ENCODE results near the gene TBL3.

TBL3 gene

DNA sequence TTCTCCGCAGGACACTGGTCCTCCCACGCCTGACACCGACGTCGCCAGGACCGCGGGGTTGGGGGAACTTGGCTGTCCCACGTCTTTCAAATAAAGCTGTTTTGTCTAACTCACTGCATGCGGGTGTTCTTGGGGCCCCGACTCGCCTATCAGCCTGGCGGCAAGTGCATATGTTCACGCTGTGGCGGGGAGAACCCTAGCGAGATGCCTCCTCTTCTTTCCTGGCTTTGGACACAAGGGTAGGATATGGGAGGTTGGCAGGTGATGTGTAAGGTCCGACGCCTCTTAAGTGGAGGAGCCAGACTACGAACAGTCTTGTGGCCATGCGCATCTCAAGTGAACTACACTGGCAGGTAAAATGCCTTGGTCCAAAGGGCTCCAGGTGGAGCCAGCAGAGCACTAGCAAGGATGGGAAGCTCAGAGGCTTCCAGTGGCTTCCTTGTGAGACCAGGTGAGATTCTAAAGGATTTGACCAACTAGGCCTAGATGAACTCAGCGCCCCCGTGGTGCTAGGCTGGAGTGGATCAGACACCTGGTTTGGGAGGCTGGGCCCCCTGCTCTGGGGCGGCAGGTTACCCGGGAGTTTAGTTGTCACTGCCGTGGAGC, 6.4 kb upstream of the TBL3 start:
- no peak for DNase-seq

DNA sequence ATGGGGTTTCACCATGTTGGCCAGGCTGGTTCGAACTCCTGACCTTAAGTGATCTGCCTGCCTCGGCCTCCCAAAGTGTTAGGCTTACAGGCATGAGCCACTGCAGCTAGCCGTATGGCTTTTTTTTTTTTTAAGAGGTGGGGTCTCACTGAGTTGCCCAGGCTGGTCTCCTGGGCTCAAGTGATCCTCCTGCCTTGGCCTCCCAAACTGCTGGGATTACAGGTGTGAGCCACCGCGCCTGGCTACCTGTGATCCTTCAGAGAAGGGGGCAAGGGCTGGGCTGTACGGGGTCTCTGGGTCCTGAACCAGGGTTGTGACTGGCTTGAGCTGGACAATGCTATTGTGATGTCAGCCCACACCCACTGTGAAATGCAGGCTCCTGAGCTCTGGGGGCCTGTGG, 5.4 kb upstream of the TBL3 start, which contains the start of gene RNF151:
RNF151 (plus strand) TSS at position 397 of the 400 bp plus-strand sequence. CDS start 26 bp downstream, outside the sequence.
- DNase-seq, result no peak

GRCh38 chr16:1968146-1968953, 3.5 kb upstream of the TBL3 start:
- no peak for DNase-seq

- no peak for DNase-seq
These were observed 631 bp downstream of the TBL3 start for GRCh38 chr16:1972490-1972877.

- DNase-seq, result no peak
These were observed 1.8 kb downstream of the TBL3 start for GRCh38 chr16:1973461-1974156.

DNA sequence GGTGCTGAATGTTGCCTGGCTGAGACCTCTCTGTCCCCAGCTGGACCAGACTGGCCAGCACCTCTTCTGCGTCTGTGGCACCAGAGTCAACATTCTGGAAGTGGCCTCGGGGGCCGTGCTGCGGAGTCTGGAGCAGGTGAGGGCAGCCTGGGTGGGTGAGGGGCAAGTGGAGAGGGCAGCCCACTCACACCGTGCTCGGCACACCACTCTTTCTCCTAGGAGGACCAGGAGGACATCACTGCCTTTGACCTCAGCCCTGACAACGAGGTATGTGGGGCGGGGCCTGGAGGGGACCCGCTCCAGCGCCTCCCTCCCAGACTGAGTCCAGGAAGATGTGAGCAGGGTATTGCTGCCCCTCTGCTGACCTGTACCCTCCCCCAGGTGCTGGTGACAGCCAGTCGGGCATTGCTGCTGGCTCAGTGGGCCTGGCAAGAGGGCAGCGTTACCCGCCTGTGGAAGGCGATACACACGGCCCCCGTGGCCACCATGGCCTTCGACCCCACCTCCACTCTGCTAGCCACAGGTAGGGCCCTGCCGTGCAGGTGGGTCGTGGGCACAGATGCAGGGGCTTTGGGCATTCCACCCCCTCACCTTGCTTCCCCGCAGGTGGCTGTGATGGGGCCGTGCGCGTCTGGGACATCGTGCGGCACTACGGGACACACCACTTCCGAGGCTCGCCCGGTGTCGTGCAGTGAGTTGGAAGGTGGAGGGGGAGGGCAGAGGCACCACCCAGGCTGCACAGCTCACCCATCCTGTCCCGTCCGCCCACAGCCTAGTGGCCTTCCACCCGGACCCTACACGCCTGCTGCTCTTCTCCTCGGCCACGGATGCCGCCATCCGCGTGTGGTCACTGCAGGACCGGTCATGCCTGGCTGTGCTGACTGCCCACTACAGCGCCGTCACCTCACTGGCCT, 2.6 kb downstream of the TBL3 start:
- no peak for DNase-seq

GRCh38 chr16:1975432-1976215, 3.8 kb downstream of the TBL3 start:
- no peak for DNase-seq

DNA sequence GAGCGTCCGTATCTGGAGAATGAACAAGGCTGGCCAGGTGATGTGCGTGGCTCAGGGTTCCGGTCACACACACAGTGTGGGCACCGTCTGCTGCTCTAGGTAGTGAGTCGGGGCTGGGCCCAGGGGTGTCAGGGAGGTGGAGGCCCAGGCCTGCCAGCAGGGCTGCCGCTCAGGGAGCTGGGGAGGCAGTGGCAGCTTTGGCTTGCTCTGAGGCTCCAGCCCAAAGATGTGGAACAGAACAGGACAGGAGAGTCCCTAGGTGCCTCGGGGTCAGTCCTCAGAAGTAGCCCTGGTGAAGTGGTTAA, 4.3 kb downstream of the TBL3 start:
- DNase-seq, result no peak

- DNase-seq, result no peak
These were observed 5.4 kb downstream of the TBL3 start for GRCh38 chr16:1976951-1977874.

- DNase-seq, result no peak
These were observed 6.0 kb downstream of the TBL3 start for GRCh38 chr16:1977875-1978268.

- DNase-seq, result no peak
These were observed 6.7 kb downstream of the TBL3 start for GRCh38 chr16:1978476-1979120.

DNA sequence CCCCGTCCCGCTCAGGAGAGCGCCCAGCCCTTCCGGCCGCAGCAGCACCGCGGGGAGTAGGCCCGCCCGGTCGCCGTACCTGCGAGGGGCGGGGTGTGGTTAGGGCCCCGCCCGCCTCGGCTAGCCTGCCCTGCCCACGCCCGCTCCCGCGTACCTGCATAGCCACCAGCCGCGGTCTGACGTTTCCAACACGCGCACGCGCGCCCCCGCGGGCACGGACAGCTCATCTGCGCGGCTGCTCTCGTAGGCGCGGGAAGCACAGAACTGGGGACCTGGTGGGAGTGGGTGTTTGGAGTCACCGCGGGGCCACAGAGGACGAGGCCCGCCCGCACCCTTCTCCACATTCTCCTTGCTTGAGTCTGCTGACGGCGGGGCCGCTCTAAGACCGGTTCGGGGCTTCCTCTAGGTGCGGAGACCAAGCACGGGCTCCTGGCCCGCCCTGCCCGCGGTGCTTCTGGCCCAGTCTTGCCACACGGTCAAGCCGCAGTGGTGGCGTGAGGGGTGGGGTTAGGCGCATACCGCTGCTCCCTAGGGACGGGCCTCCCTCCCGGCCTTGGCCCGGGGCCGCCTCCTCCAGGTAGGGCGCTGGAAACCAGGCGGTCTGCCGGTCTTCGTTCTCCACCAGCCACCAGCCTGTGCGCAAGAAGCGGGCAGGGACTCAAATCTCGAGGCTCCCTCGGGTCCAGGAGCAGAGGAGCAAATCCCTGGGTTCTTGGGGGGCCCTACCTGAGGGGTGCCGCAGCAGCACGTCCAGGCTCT, 7.6 kb downstream of the TBL3 start:
- no peak for DNase-seq

DNA sequence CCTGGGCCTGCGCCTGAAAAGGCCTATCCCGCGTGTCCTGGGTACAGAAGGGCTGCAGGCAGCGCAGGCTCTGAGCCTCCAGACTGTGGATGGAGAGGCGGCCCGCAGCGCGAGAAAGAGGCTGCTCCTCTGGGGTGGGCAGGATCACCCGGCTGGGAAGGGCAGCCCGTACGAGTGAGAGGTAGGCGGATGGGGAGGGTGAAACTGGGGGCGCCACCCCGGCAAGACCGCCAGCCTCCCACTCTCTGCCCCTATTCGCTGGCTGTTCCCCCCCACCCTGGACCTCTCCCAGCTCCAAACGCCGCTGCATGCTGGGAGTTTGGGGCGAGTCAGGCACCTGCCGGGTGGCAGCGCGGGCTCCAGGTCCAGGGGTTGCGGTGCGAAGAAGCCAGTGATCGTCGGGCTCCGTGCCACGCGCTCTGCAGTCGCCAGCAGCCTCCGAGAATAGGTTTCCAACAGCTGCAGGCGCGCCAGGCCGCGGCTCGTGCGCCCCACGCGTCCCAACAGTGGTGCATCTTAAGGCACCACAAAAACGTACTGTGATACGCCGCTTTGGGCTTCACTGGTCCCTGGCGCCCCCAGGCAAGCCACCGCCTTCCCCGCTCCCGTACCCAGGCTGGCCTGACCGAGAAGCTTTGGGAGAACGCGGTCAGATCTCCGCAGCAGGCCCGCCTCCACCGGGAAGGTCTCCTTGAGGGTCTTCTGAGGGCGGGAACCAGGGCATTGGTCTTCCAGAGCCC, 8.3 kb downstream of the TBL3 start:
- no peak for DNase-seq

DNA sequence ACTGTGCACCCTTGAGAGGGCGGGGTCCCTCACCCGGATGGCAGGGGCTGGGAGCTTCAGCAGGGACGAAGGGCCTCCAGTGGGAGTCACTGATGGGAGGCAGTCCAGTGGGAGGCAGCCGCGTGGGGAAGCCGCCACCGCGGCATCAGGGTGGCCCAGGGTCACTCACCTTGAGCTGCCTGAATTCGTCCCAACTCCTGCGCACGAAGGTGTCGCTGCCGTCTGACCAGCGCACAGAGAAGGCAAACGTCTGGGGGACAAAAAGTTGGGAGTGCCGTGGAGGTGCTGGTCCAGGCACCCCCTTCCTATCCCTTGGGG, 8.9 kb downstream of the TBL3 start:
- DNase-seq, result no peak

DNA sequence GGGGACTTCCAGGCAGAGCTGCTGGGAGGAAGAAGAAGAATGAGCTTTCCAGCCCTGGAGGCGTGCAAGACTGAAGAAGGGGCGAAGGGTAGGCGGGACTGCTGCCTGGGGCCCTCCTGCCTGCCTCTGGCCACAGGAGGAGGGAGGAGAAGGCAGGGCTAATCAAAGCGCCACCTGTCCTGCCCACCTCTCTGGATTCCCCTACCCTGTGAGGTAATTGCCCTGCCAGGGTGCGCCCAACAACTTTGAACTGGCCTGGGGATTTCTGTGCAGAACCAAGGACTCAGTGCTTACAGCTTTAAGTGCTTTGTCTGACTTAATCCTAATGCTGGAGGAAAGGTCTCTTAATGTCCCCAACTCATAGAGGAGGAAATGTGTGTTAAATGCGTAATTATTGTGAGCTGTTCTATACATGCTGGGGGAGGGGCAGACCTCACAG, 9.6 kb downstream of the TBL3 start, which contains the start of gene NOXO1:
NOXO1 (minus strand) TSS at position 72 of the 439 bp plus-strand sequence. CDS start 290 bp downstream, outside the sequence.
- DNase-seq, result no peak

DNA sequence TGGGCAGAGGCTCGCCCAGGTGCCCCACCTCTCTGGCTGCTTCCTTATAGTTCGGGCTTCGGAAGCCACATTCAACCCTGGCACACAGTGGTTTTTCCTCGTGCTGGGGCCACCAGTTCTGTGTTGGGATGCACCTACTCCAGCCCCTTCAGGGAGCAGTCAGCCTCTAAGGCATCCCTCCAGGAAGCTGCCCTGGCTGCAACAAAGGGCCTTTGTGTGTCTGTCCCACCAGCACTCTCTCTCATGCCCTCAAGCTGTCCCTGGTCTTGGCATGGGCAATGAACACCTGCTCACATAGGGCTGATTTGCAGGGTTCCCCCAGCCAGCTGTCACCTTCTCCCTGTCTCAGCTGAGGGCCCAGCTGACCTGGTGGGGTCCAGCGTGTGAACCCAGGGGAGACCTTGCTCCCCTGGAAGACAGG, 10.2 kb downstream of the TBL3 start:
- DNase-seq, result no peak

DNA sequence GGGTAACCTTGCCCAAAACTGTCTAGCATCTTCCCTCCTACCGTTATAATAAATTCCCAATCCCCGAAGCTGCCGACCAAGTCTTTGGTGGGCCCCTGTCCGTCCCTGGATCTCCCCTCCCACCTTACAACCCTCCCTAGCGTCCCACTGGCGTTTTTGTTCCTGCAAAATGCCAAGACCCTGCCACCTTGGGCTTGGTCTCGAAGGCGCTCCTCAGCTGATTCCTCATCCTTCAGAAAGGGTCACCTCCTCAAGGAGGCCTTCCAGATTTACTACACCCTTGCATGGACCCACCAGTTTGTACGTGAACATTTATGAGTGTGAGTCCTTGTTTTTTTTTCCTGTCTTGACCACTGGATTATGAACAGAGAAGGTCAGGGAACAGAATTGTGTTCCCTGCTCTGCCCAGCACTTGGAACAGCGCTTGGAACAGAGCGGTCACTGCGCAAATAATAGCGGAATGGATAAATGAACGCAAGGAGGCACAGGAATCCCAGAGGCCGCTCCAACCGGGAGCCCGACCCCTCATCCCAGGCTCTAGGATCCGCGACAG, 11.2 kb downstream of the TBL3 start:
- DNase-seq, result no peak

- DNase-seq, result peak; percentile 92
These were observed 11.9 kb downstream of the TBL3 start, which contains the start of gene GFER for GRCh38 chr16:1983544-1984346. Gene GFER (plus strand): TSS chr16:1984193. CDS start chr16:1984219, 26 bp downstream.
